ENCODE results near the gene ABCG1.

Gene ABCG1

DNA sequence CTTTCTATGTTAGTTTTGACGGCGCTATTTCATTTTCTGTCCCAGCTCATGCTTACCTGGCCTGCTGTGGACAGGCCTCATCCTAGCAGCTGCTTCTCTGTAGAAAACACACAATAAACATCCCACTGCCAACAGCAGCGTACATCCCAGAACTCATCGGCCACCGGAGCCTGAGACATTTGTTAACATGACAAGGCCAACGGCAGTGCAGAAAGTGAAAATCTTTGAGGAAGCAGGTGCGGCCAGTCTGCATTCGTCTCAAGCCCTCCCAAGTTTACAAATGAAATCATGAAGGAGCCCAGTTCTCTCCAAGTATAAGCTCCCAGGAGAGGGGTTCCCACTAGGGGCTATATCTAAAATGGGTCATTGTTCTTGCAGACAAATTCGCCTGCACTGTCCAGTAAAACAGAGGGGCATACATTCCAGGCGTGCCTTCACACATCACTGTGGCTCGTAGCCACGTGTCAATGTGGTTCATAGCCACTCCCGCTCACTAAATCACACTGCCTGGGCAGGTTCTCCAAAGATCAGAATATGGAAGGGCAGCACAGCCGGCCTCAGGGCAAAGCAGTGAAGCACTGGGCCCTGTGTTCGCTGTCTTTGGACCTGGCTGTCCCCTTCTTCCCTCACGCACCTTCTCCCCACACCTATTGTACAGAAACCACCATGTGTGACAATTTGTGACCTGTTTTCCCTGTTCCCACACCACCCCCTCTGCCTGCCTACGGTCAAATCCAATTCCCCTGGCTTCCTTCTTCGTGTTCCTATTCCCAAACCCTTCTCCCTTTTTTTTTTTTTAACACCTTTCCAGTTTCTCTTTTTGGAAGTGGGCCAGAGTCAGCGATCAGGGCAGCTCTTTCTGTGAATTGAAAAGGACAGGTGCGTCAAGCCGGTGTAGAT, 27.0 kb upstream of the ABCG1 start:
- TF ChIP-seq, protein P1, sequence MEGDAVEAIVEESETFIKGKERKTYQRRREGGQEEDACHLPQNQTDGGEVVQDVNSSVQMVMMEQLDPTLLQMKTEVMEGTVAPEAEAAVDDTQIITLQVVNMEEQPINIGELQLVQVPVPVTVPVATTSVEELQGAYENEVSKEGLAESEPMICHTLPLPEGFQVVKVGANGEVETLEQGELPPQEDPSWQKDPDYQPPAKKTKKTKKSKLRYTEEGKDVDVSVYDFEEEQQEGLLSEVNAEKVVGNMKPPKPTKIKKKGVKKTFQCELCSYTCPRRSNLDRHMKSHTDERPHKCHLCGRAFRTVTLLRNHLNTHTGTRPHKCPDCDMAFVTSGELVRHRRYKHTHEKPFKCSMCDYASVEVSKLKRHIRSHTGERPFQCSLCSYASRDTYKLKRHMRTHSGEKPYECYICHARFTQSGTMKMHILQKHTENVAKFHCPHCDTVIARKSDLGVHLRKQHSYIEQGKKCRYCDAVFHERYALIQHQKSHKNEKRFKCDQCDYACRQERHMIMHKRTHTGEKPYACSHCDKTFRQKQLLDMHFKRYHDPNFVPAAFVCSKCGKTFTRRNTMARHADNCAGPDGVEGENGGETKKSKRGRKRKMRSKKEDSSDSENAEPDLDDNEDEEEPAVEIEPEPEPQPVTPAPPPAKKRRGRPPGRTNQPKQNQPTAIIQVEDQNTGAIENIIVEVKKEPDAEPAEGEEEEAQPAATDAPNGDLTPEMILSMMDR (IDR thresholded peaks at IDR 0.05; ENCODE audit: borderline replicate concordance, control extremely low read depth, extremely low read depth, insufficient read depth, missing control alignments), result no peak
- DNase-seq (ENCODE audit: low spot score), result no peak
- in situ Hi-C loops (cut with MboI; ENCODE audit: low sequenced_read_pairs, unreplicated experiment), result no loop called here

DNA sequence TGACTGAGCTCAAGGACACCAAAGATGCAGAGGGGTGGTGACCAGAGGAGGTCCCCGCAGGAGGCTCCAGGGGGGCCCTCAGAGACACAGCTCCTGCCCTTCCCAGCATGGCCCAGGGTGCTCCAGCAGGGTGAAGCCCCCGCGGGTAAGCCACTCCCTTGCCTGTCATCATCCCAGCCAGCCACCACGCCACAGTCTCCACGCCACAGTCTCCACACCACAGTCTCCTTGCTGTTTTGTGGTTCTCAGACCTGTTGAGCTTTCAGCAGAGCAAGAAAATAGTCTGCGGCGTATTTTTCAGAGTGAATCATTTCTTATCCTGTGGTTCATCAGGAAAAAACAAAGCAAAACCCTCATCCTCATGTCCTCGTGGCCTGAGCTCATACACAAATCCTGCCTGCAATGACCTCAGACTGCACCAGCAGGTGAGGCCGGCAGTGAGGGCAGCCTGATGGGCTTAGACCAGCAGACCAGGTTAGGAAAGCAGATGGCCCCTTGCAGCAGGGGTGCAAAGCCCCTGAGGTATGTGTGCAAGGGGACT, 25.7 kb upstream of the ABCG1 start:
- TF ChIP-seq, protein P1 (IDR thresholded peaks at IDR 0.05; ENCODE audit: borderline replicate concordance, control extremely low read depth, extremely low read depth, insufficient read depth, missing control alignments), result no peak
- in situ Hi-C loops (cut with MboI; ENCODE audit: low sequenced_read_pairs, unreplicated experiment), result no loop called here
- DNase-seq (ENCODE audit: low spot score), result no peak

DNA sequence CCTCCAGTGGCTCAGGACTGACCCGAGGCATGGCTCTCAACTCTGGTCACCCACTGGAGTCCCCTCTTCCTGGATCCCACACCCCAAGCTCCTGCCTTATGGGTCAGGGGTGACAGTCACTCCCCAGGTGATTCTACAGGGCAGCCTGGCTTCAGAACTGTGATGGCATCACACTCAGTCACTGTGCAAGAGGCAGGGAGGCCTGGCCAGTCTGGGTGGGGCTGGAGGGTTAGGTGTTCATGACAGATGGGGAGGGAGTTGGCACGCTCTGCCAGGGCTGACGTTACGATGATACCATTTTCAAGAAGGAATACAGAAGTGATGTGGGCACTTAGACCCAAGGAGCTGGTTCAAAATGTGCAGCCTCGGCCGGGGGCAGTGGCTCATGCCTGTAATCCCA, 25.2 kb upstream of the ABCG1 start:
- TF ChIP-seq, protein P1 (IDR thresholded peaks at IDR 0.05; ENCODE audit: borderline replicate concordance, control extremely low read depth, extremely low read depth, insufficient read depth, missing control alignments), result no peak
- no peak for DNase-seq (ENCODE audit: low spot score)
- in situ Hi-C loops (cut with MboI; ENCODE audit: low sequenced_read_pairs, unreplicated experiment), result no loop called here

DNA sequence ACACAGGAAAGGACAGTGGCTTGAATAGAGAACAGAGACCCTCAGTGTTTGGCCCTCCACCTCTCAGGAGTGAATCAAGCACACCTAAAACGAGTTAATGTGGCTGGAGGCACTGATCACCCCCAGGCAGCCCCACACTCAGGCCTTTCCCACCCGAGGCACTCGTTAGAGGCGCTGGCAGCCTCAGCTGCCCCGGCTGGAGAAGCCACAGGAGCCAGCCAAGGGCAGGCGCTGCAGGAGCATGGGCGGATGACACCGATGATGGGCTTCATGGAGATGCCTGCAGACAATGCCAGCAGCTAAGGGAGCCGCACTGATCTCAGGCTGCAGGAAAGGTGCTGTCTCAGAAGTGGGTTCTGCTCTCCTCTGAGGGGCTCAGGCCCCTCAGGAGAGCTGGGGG, 24.1 kb upstream of the ABCG1 start:
- in situ Hi-C loops (cut with MboI; ENCODE audit: low sequenced_read_pairs, unreplicated experiment), result no loop called here
- TF ChIP-seq, protein P1 (IDR thresholded peaks at IDR 0.05; ENCODE audit: borderline replicate concordance, control extremely low read depth, extremely low read depth, insufficient read depth, missing control alignments), result no peak
- no peak for DNase-seq (ENCODE audit: low spot score)

DNA sequence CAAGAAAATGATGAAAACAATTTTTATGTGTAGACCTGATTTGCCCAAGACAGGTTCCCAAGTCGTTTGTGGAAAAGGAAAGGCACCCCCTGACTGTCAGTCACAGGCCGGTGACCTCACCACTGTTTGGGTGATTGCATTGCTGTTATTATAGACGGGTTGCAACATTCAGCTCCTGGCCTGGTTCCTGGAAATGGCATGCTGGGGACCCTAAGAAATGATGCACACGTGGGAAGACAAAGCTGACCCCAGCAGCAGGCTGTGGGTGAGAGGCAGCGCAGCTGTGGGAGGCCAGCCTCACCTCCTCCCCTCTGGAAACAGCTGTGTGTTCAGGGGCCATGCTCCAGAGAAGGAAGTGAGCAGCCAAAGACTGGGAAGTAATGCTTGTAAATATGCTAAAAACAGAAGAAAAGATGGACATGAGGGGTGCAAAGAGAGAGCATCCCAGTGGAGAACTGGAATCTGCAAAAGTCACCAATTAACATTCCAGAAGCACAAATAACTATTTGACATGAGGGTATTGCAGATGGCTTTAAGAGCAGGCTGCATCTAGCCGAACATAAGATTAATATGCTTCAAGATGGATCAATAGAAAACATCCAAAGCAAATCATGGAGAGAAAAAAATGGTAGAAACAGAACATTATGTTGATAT, 23.4 kb upstream of the ABCG1 start:
- in situ Hi-C loops (cut with MboI; ENCODE audit: low sequenced_read_pairs, unreplicated experiment), result no loop called here
- TF ChIP-seq, protein P1 (IDR thresholded peaks at IDR 0.05; ENCODE audit: borderline replicate concordance, control extremely low read depth, extremely low read depth, insufficient read depth, missing control alignments), result no peak
- DNase-seq (ENCODE audit: low spot score), result no peak

DNA sequence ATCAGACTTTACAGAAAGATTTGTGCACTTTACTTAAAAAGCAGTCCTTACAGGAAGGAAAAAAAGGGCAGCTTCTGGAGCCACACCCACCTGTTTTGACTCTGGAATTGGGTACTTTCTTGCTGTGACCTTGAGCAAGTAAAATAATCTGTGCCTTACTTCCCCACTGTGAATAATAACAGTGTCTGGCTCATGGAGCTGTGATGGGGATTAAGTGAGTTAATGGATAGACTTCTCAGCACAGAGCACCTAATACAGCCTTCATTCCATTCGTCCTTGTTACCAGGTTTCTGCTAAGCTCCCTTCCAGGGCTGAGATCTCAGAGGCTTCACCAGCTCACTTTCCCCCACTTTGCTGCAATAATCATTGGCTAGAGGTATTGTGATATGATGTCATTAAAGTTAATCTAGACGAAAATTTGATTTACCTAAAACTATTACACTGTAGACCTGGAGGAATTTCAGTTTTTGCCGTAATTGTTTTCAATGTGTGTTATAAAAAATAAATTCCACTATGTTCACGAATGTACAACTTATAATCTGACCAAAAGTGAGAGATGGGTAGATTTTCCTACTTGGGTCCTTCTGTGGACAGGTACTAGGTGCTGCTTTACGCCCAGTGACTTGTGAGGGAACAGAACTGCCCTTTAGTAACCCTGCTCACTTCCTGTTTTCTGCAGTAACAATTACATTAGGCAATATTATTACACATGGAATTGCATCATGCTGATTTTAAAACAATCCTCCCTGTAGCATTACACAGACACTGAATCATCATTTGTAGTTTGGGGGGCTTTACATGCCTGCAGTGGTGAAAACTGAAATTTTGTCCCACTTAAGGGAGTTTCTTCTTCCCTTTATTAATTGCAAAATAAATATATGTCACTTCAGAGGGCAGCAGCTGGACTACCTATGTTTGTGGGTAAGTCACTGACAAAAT, 19.7 kb upstream of the ABCG1 start:
- in situ Hi-C loops (cut with MboI; ENCODE audit: low sequenced_read_pairs, unreplicated experiment), result no loop called here
- TF ChIP-seq, protein P1 (IDR thresholded peaks at IDR 0.05; ENCODE audit: borderline replicate concordance, control extremely low read depth, extremely low read depth, insufficient read depth, missing control alignments), result no peak
- DNase-seq (ENCODE audit: low spot score), result no peak

Measured in GM13976 (cell line).